ENCODE measurements around the gene USP15. TPM values are rescaled to one million over a fixed set of nuclear protein-coding genes. Genes with fewer than 3 reads are reported as not detected.
A peak's percentile ranks its signal among the peaks of the same experiment; 100 is the strongest.

The USP15 gene
- total RNA-seq, 1 experiment from 2014 or later = 42.9 TPM

GRCh38 chr12:62239571-62239970 is 20.6 kb upstream of the USP15 start:
- no TSS peak for BruUV-seq (replicated peaks)
- intact Hi-C loops (cut with micrococcal nuclease; ENCODE audit: unreplicated experiment) = no loop called here
- DNase-seq = no peak
- H3K9me3 ChIP-seq = no peaks in the 10 kb centered on the region
- H3K27ac Mint-ChIP-seq (ENCODE audit: unreplicated experiment) = no peak overlapping the region
- no peak overlapping the region for H3K4me3 Mint-ChIP-seq (ENCODE audit: unreplicated experiment)
- H3K9me3 Mint-ChIP-seq (ENCODE audit: unreplicated experiment) = no peaks in the 10 kb centered on the region
- no peak for TF ChIP-seq CTCF (IDR thresholded peaks at IDR 0.05; ENCODE audit: insufficient read depth in 1 of 2, low read depth in 1 of 2, low read length in 1 of 2, severe bottlenecking in 1 of 2, unreplicated experiment in 1 of 2)
- peaks cover 9% of the 10 kb centered on the region for H3K27me3 Mint-ChIP-seq (ENCODE audit: insufficient read depth, unreplicated experiment)
- H3K4me1 ChIP-seq = no peaks in the 10 kb centered on the region
- no peak overlapping the region for H3K4me3 ChIP-seq (ENCODE audit: low read depth, low read length)
- no peaks in the 10 kb centered on the region for H3K4me1 Mint-ChIP-seq (ENCODE audit: low read depth, unreplicated experiment)
- ChIA-PET POLR2A (no interaction called here), CTCF (no interaction called here)
- H3K36me3 Mint-ChIP-seq (ENCODE audit: insufficient read depth, unreplicated experiment) = no peaks in the 10 kb centered on the region
- no peaks in the 10 kb centered on the region for H3K36me3 ChIP-seq (ENCODE audit: control insufficient read depth, insufficient read depth, low read length)
- H3K27me3 ChIP-seq (replicated peaks; ENCODE audit: control insufficient read depth, insufficient read depth, low read length) = no peaks in the 10 kb centered on the region

- Histone ChIP-seq H3K27me3 (replicated peaks; ENCODE audit: control insufficient read depth, insufficient read depth, low read length) (no peaks in the 10 kb centered on the region), H3K36me3 (ENCODE audit: control insufficient read depth, insufficient read depth, low read length) (no peaks in the 10 kb centered on the region), H3K9me3 (no peaks in the 10 kb centered on the region), H3K4me1 (no peaks in the 10 kb centered on the region), H3K4me3 (ENCODE audit: low read depth, low read length) (no peak overlapping the region)
- TF ChIP-seq CTCF (IDR thresholded peaks at IDR 0.05; ENCODE audit: insufficient read depth in 1 of 2, low read depth in 1 of 2, low read length in 1 of 2, severe bottlenecking in 1 of 2, unreplicated experiment in 1 of 2) = no peak
- ChIA-PET CTCF (no interaction called here), POLR2A (interaction anchor here (0.6 to 1.2 kb wide), 2 partner anchors 12 to 1593 kb away, joined by 3 read pairs; partner anchors contain the start of gene USP15)
- intact Hi-C loops (cut with micrococcal nuclease; ENCODE audit: unreplicated experiment) = no loop called here
- Mint-ChIP-seq H3K4me3 (ENCODE audit: unreplicated experiment) (no peak overlapping the region), H3K27ac (ENCODE audit: unreplicated experiment) (no peak overlapping the region), H3K4me1 (ENCODE audit: low read depth, unreplicated experiment) (peaks cover 6% of the 10 kb centered on the region), H3K9me3 (ENCODE audit: unreplicated experiment) (no peaks in the 10 kb centered on the region), H3K27me3 (ENCODE audit: insufficient read depth, unreplicated experiment) (no peaks in the 10 kb centered on the region), H3K36me3 (ENCODE audit: insufficient read depth, unreplicated experiment) (no peaks in the 10 kb centered on the region)
- no TSS peak for BruUV-seq (replicated peaks)
- no peak for DNase-seq
Observed at GRCh38 chr12:62247281-62248045, 12.7 kb upstream of the USP15 start.

GRCh38 chr12:62248873-62249272 is 11.3 kb upstream of the USP15 start:
- no peaks in the 10 kb centered on the region for H3K36me3 ChIP-seq (ENCODE audit: control insufficient read depth, insufficient read depth, low read length)
- no peaks in the 10 kb centered on the region for H3K27me3 ChIP-seq (replicated peaks; ENCODE audit: control insufficient read depth, insufficient read depth, low read length)
- intact Hi-C loops (cut with micrococcal nuclease; ENCODE audit: unreplicated experiment) = no loop called here
- H3K36me3 Mint-ChIP-seq (ENCODE audit: insufficient read depth, unreplicated experiment) = no peaks in the 10 kb centered on the region
- BruUV-seq (replicated peaks) = no TSS peak
- ChIA-PET POLR2A (no interaction called here), CTCF (no interaction called here)
- peaks cover 6% of the 10 kb centered on the region for H3K4me1 Mint-ChIP-seq (ENCODE audit: low read depth, unreplicated experiment)
- no peak overlapping the region for H3K27ac Mint-ChIP-seq (ENCODE audit: unreplicated experiment)
- H3K9me3 Mint-ChIP-seq (ENCODE audit: unreplicated experiment) = no peaks in the 10 kb centered on the region
- H3K27me3 Mint-ChIP-seq (ENCODE audit: insufficient read depth, unreplicated experiment) = no peaks in the 10 kb centered on the region
- no peak overlapping the region for H3K4me3 Mint-ChIP-seq (ENCODE audit: unreplicated experiment)
- H3K4me3 ChIP-seq (ENCODE audit: low read depth, low read length) = no peak overlapping the region
- H3K9me3 ChIP-seq = no peaks in the 10 kb centered on the region
- H3K4me1 ChIP-seq = no peaks in the 10 kb centered on the region
- no peak for TF ChIP-seq CTCF (IDR thresholded peaks at IDR 0.05; ENCODE audit: insufficient read depth in 1 of 2, low read depth in 1 of 2, low read length in 1 of 2, severe bottlenecking in 1 of 2, unreplicated experiment in 1 of 2)
- peak in 1 of 2 experiments; percentile 6 for DNase-seq

Measured in Caco-2 (cell line).